ENCODE data around the gene AS3MT.

AS3MT gene

DNA sequence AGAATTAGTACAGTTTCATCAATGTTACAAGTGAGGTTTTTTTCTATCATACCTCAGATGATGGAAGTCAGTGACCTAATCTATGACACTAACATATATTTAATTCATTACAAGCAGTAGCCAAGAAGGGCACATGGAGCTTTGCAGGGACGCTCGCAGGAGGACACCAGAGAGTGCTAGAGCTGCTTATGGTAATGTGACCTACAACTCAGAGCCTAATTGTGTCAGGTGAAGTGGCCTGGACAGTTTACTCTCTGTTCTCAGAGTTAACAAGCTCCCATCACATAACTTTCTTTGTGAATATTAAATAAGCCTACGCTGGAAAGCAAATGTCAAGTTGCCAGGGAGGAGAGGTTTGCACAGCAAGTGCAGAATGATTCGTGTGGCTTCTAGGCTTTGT lies 37.2 kb downstream of the AS3MT start:
- TF ChIP-seq, protein P1, sequence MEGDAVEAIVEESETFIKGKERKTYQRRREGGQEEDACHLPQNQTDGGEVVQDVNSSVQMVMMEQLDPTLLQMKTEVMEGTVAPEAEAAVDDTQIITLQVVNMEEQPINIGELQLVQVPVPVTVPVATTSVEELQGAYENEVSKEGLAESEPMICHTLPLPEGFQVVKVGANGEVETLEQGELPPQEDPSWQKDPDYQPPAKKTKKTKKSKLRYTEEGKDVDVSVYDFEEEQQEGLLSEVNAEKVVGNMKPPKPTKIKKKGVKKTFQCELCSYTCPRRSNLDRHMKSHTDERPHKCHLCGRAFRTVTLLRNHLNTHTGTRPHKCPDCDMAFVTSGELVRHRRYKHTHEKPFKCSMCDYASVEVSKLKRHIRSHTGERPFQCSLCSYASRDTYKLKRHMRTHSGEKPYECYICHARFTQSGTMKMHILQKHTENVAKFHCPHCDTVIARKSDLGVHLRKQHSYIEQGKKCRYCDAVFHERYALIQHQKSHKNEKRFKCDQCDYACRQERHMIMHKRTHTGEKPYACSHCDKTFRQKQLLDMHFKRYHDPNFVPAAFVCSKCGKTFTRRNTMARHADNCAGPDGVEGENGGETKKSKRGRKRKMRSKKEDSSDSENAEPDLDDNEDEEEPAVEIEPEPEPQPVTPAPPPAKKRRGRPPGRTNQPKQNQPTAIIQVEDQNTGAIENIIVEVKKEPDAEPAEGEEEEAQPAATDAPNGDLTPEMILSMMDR (IDR thresholded peaks at IDR 0.05; ENCODE audit: control insufficient read depth, insufficient read depth, low read depth, low read length, missing control alignments), result no peak
- DNase-seq (ENCODE audit: low read depth), result no peak
- H3K4me3 ChIP-seq (ENCODE audit: control insufficient read depth, low read depth, low read length), result no peak overlapping the region

- H3K4me3 ChIP-seq (ENCODE audit: control insufficient read depth, low read depth, low read length), result no peak overlapping the region
- TF ChIP-seq, protein P1 (IDR thresholded peaks at IDR 0.05; ENCODE audit: control insufficient read depth, insufficient read depth, low read depth, low read length, missing control alignments), result no peak
- no peak for DNase-seq (ENCODE audit: low read depth)
Measured at GRCh38 chr10:102914781-102915180, 45.5 kb downstream of the AS3MT start.

DNA sequence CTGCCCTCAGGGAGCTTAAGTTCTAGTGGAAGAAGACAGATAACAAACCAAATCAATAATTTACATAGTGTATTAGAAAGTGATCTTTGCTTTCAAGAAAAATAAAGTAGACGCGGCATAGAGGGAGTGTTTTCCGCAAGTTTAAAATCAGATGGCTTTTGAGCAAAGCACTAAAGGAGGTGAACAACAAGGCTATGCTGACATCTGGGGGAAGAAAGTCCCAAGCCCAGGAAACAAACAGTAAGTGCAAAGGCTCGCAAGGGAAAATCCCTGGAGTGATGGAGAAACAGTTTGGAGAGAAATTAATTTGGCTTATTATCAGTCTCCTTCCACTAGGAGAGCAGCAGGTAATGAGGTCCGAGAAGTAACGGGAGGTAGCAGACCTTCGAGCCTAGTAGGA lies 46.9 kb downstream of the AS3MT start:
- no peak for DNase-seq (ENCODE audit: low read depth)
- H3K4me3 ChIP-seq (ENCODE audit: control insufficient read depth, low read depth, low read length), result no peak overlapping the region
- TF ChIP-seq, protein P1 (IDR thresholded peaks at IDR 0.05; ENCODE audit: control insufficient read depth, insufficient read depth, low read depth, low read length, missing control alignments), result no peak

GRCh38 chr10:102917314-102917961 lies 48.2 kb downstream of the AS3MT start:
- H3K4me3 ChIP-seq (ENCODE audit: control insufficient read depth, low read depth, low read length), result peak overlapping the region; percentile 58
- DNase-seq (ENCODE audit: low read depth), result peak; percentile 8
- TF ChIP-seq, protein P1 (IDR thresholded peaks at IDR 0.05; ENCODE audit: control insufficient read depth, insufficient read depth, low read depth, low read length, missing control alignments), result peak; percentile 95

- peak within 1 kb of the TSS; percentile 58 for H3K4me3 ChIP-seq (ENCODE audit: control insufficient read depth, low read depth, low read length)
- DNase-seq (ENCODE audit: low read depth), result peak; percentile 98
- TF ChIP-seq, protein P1 (IDR thresholded peaks at IDR 0.05; ENCODE audit: control insufficient read depth, insufficient read depth, low read depth, low read length, missing control alignments), result no peak
Measured at GRCh38 chr10:102917962-102918816, 48.9 kb downstream of the AS3MT start, which contains the start of gene CNNM2. TSS of gene CNNM2 (plus strand) at chr10:102918294. CDS start at chr10:102918481, 187 bp downstream.

DNA sequence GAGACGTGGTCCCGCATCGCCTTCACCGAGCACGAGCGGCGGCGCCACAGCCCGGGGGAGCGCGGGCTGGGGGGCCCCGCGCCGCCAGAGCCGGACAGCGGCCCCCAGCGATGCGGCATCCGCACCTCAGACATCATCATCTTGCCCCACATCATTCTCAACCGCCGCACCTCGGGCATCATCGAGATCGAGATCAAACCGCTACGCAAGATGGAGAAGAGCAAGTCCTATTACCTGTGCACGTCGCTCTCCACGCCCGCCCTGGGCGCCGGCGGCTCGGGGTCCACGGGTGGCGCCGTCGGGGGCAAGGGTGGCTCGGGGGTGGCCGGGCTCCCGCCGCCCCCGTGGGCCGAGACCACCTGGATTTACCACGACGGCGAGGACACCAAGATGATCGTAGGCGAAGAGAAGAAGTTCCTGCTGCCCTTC lies 49.6 kb downstream of the AS3MT start:
- peak overlapping the region; percentile 58 for H3K4me3 ChIP-seq (ENCODE audit: control insufficient read depth, low read depth, low read length)
- TF ChIP-seq, protein P1 (IDR thresholded peaks at IDR 0.05; ENCODE audit: control insufficient read depth, insufficient read depth, low read depth, low read length, missing control alignments), result no peak
- no peak for DNase-seq (ENCODE audit: low read depth)
